GM18507 (cell line): ENCODE measurements around the gene CDYL.

Experiments
- DNase-seq: peaks from one replicate; pipeline ENCODE4 v3.0.0; 2011; ENCODE audit warnings: low read depth; ENCODE audit not compliant: insufficient read length; ENCODE audit errors: extremely low spot score
- FAIRE-seq: peaks from 2 replicates; lab custom pipeline; 2011; peaks lifted over from hg19 to GRCh38; lab: Jason Lieb, UNC

Gene CDYL

GRCh38 chr6:4920914-4921410 lies 144.8 kb downstream of the CDYL start:
- no peak for FAIRE-seq
- DNase-seq = no peak

GRCh38 chr6:4922488-4923037 lies 146.4 kb downstream of the CDYL start:
- DNase-seq = no peak
- no peak for FAIRE-seq

- no peak for FAIRE-seq
- DNase-seq = no peak
Measured at GRCh38 chr6:4923081-4923480, 146.9 kb downstream of the CDYL start.

- no peak for DNase-seq
- FAIRE-seq = no peak
Measured at GRCh38 chr6:4924661-4925271, 148.6 kb downstream of the CDYL start.

- FAIRE-seq = no peak
- DNase-seq = no peak
Measured at GRCh38 chr6:4925580-4925979, 149.4 kb downstream of the CDYL start.

GRCh38 chr6:4928426-4928825 lies 152.2 kb downstream of the CDYL start:
- FAIRE-seq (no peak), DNase-seq (no peak)

GRCh38 chr6:4929097-4929718 lies 153.0 kb downstream of the CDYL start:
- FAIRE-seq = no peak
- no peak for DNase-seq

GRCh38 chr6:4930025-4930691 lies 154.0 kb downstream of the CDYL start:
- DNase-seq = no peak

GRCh38 chr6:4931530-4932227 lies 155.5 kb downstream of the CDYL start:
- FAIRE-seq = no peak
- DNase-seq = no peak

More at GRCh38 chr6:4930025-4930691, 154.0 kb downstream of the CDYL start:
- FAIRE-seq = no peak

- DNase-seq = no peak
- no peak for FAIRE-seq
Measured at GRCh38 chr6:4932228-4932903, 156.2 kb downstream of the CDYL start.

- no peak for FAIRE-seq
- no peak for DNase-seq
Measured at GRCh38 chr6:4935486-4935885, 159.3 kb downstream of the CDYL start.

GRCh38 chr6:4935975-4936680 lies 159.9 kb downstream of the CDYL start:
- FAIRE-seq = no peak
- DNase-seq = no peak

GRCh38 chr6:4936681-4937041 lies 160.5 kb downstream of the CDYL start:
- DNase-seq (peak; percentile 17), FAIRE-seq (peak; percentile 35)

GRCh38 chr6:4937414-4937813 lies 161.2 kb downstream of the CDYL start:
- DNase-seq (no peak), FAIRE-seq (no peak)

- DNase-seq = no peak
- no peak for FAIRE-seq
Measured at GRCh38 chr6:4939241-4939640, 163.0 kb downstream of the CDYL start.

GRCh38 chr6:4940416-4940815 lies 164.2 kb downstream of the CDYL start:
- DNase-seq = no peak
- no peak for FAIRE-seq

- DNase-seq = no peak
- FAIRE-seq = no peak
Measured at GRCh38 chr6:4941782-4942672, 165.8 kb downstream of the CDYL start.

- no peak for FAIRE-seq
- DNase-seq = no peak
Measured at GRCh38 chr6:4942673-4943009, 166.4 kb downstream of the CDYL start.
